Activated gamma-delta T cell (primary cell): ENCODE measurements around the gene DCLK2.

ENCODE experiments used
- DNase-seq: peaks from one replicate; lab custom pipeline; 2025; lab: John Stamatoyannopoulos, UW

Gene DCLK2

GRCh38 chr4:150069353-150069752 is 8.9 kb upstream of the DCLK2 start:
- no peak for DNase-seq

- DNase-seq: no peak
Observed at GRCh38 chr4:150070464-150071170, 7.6 kb upstream of the DCLK2 start.

- DNase-seq: no peak
Observed at GRCh38 chr4:150072471-150072870, 5.8 kb upstream of the DCLK2 start.

- no peak for DNase-seq
Observed at GRCh38 chr4:150072906-150073714, 5.1 kb upstream of the DCLK2 start.

- DNase-seq: no peak
Observed at GRCh38 chr4:150074064-150074463, 4.2 kb upstream of the DCLK2 start.

- DNase-seq: no peak
Observed at GRCh38 chr4:150078579-150079080, 385 bp downstream of the DCLK2 start.

- DNase-seq: no peak
Observed at GRCh38 chr4:150079081-150079581, 886 bp downstream of the DCLK2 start.

- DNase-seq: no peak
Observed at GRCh38 chr4:150080337-150080736, 2.1 kb downstream of the DCLK2 start.

GRCh38 chr4:150080875-150081274 is 2.6 kb downstream of the DCLK2 start:
- no peak for DNase-seq

- no peak for DNase-seq
Observed at GRCh38 chr4:150082241-150082640, 4.0 kb downstream of the DCLK2 start.

- no peak for DNase-seq
Observed at GRCh38 chr4:150087006-150087405, 8.8 kb downstream of the DCLK2 start.

GRCh38 chr4:150089732-150090131 is 11.5 kb downstream of the DCLK2 start:
- DNase-seq: no peak

GRCh38 chr4:150090836-150091235 is 12.6 kb downstream of the DCLK2 start:
- DNase-seq: no peak

- DNase-seq: no peak
Observed at GRCh38 chr4:150094676-150095075, 16.4 kb downstream of the DCLK2 start.

GRCh38 chr4:150096625-150097024 is 18.4 kb downstream of the DCLK2 start:
- DNase-seq: no peak

- DNase-seq: no peak
Observed at GRCh38 chr4:150098214-150098613, 20.0 kb downstream of the DCLK2 start.

- DNase-seq: no peak
Observed at GRCh38 chr4:150104404-150105027, 26.3 kb downstream of the DCLK2 start.

- DNase-seq: no peak
Observed at GRCh38 chr4:150106886-150107285, 28.6 kb downstream of the DCLK2 start.

GRCh38 chr4:150108691-150109090 is 30.4 kb downstream of the DCLK2 start:
- no peak for DNase-seq

GRCh38 chr4:150114641-150115040 is 36.4 kb downstream of the DCLK2 start:
- no peak for DNase-seq

- DNase-seq: no peak
Observed at GRCh38 chr4:150115851-150116250, 37.6 kb downstream of the DCLK2 start.

GRCh38 chr4:150116506-150116905 is 38.3 kb downstream of the DCLK2 start:
- DNase-seq: no peak

- no peak for DNase-seq
Observed at GRCh38 chr4:150117094-150117493, 38.8 kb downstream of the DCLK2 start.
